IMR-90 (cell line): ENCODE data around the gene METTL24. TPM values are rescaled to one million over a fixed set of nuclear protein-coding genes. Genes with fewer than 3 reads are reported as not detected.

ENCODE experiments used
- ATAC-seq: fragments of 200-7000 bp; cut with Tn5 transposase; 2 replicates; pipeline ENCODE4 v1.9.1; 2020; ENCODE audit warnings: low read depth, mild to moderate bottlenecking, moderate library complexity
- BruUV-seq: library from RNA; stranded (reverse); fragments of 400-500 nt; replicated peaks from 2 replicates; lab custom pipeline; 2021; lab: Mats Ljungman, UMichigan
- CTCF ChIA-PET: fragments of 300-600 bp; formaldehyde crosslinking; extraction: SDS; loops from one replicate; lab custom pipeline; 2021; ENCODE audit warnings: antibody characterized with exemption; lab: Yijun Ruan, JAX
- POLR2A ChIA-PET: fragments of 300-600 bp; sonication (Branson Sonifier 250); formaldehyde crosslinking; loops from one replicate; lab custom pipeline; 2022; ENCODE audit warnings: antibody characterized with exemption; ENCODE audit not compliant: unreplicated experiment; lab: Charles Lee
- DNase-seq: peaks from one replicate; pipeline ENCODE4 v3.0.0; 2013
- H2AFZ ChIP-seq: replicated peaks from 2 replicates; pipeline ENCODE3; 2013; ENCODE audit warnings: low read length, mild to moderate bottlenecking; ENCODE audit not compliant: poor library complexity
- H2AK5ac ChIP-seq: 2 replicates; pipeline ENCODE4 v1.6.1; 2013; ENCODE audit warnings: low read depth, low read length, inconsistent platforms
- H2AK9ac ChIP-seq: replicated peaks from 2 replicates; pipeline ENCODE3; 2013; ENCODE audit warnings: mild to moderate bottlenecking, low read depth, low read length, moderate library complexity; ENCODE audit not compliant: poor library complexity
- H2BK120ac ChIP-seq: 2 replicates; pipeline ENCODE4 v1.6.1; 2013; ENCODE audit warnings: low read depth, low read length, inconsistent platforms
- H2BK15ac ChIP-seq: 3 replicates; pipeline ENCODE4 v1.6.1; 2013; ENCODE audit warnings: low read depth, low read length, inconsistent platforms
- H2BK20ac ChIP-seq: 2 replicates; pipeline ENCODE4 v1.6.1; 2013; ENCODE audit warnings: low read depth, mild to moderate bottlenecking, inconsistent platforms, low read length, moderate library complexity
- H2BK5ac ChIP-seq: 2 replicates; pipeline ENCODE4 v1.6.1; 2013; ENCODE audit warnings: mild to moderate bottlenecking, low read depth, low read length, inconsistent platforms; ENCODE audit not compliant: poor library complexity, severe bottlenecking
- H3K14ac ChIP-seq: replicated peaks from 2 replicates; pipeline ENCODE4 v1.6.1; 2013; ENCODE audit warnings: low read depth, low read length, inconsistent platforms
- H3K18ac ChIP-seq: 2 replicates; pipeline ENCODE4 v1.6.1; 2013; ENCODE audit warnings: low read depth, low read length, control low read depth
- H3K23ac ChIP-seq: 2 replicates; pipeline ENCODE4 v1.6.1; 2013; ENCODE audit warnings: low read depth, low read length, inconsistent platforms
- H3K27ac ChIP-seq: 2 replicates; pipeline ENCODE4 v1.5.1; 2013; ENCODE audit warnings: mild to moderate bottlenecking, control low read depth, low read length; ENCODE audit not compliant: insufficient read depth
- H3K27me3 ChIP-seq: 2 replicates; pipeline ENCODE4 v1.6.1; 2013; ENCODE audit warnings: low read length; ENCODE audit not compliant: control insufficient read depth, insufficient read depth
- H3K36me3 ChIP-seq: 2 replicates; pipeline ENCODE4 v1.6.1; 2013; ENCODE audit warnings: low read length, mixed read lengths; ENCODE audit not compliant: control insufficient read depth, insufficient read depth
- H3K4ac ChIP-seq: 2 replicates; pipeline ENCODE4 v1.6.1; 2013; ENCODE audit warnings: low read depth, low read length, inconsistent platforms
- H3K4me1 ChIP-seq: 2 replicates; pipeline ENCODE4 v1.6.1; 2013; ENCODE audit warnings: low read length, mixed read lengths; ENCODE audit not compliant: control insufficient read depth, insufficient read depth
- H3K4me2 ChIP-seq: 2 replicates; pipeline ENCODE4 v1.6.1; 2013; ENCODE audit warnings: low read depth, mild to moderate bottlenecking, control low read depth, low read length, moderate library complexity
- H3K4me3 ChIP-seq: 2 replicates; pipeline ENCODE4 v1.5.1; 2013; ENCODE audit warnings: low read depth, mild to moderate bottlenecking, control low read depth, low read length, moderate library complexity; ENCODE audit not compliant: insufficient read depth
- H3K56ac ChIP-seq: 2 replicates; pipeline ENCODE4 v1.6.1; 2013; ENCODE audit warnings: low read length, inconsistent platforms; ENCODE audit not compliant: insufficient read depth; ENCODE audit errors: extremely low read depth
- H3K79me1 ChIP-seq, 2 experiments: 2 replicates each; pipeline ENCODE4 v1.6.1; 2013; ENCODE audit warnings: low read length in 2 of 2, inconsistent platforms in 1 of 2, low read depth in 1 of 2
- H3K9ac ChIP-seq: 2 replicates; pipeline ENCODE4 v1.6.1; 2013; ENCODE audit warnings: low read depth, low read length, control low read depth
- H3K9me1 ChIP-seq: 2 replicates; pipeline ENCODE4 v1.6.1; 2013; ENCODE audit warnings: low read length, inconsistent platforms; ENCODE audit not compliant: insufficient read depth
- H3K9me3 ChIP-seq: 2 replicates; pipeline ENCODE4 v1.6.1; 2013; ENCODE audit warnings: low read length; ENCODE audit not compliant: control insufficient read depth, insufficient read depth
- H4K20me1 ChIP-seq: 2 replicates; pipeline ENCODE4 v1.6.1; 2013; ENCODE audit warnings: low read length, inconsistent platforms; ENCODE audit not compliant: insufficient read depth
- H4K5ac ChIP-seq: 2 replicates; pipeline ENCODE4 v1.6.1; 2013; ENCODE audit warnings: mild to moderate bottlenecking, low read depth, low read length, control low read depth
- H4K8ac ChIP-seq, 2 experiments: 2 replicates each; pipeline ENCODE4 v1.6.1; 2013; ENCODE audit warnings: low read depth in 2 of 2, low read length in 2 of 2, control low read depth in 1 of 2, inconsistent platforms in 1 of 2
- H4K91ac ChIP-seq: 2 replicates; pipeline ENCODE4 v1.6.1; 2013; ENCODE audit warnings: low read depth, low read length, inconsistent platforms; ENCODE audit not compliant: insufficient read depth
- BHLHE40 ChIP-seq: fragments of 150-350 bp; IDR thresholded peaks from 2 replicates; pipeline ENCODE4 v1.6.1; 2016; ENCODE audit warnings: mild to moderate bottlenecking, low read depth, low read length
- CEBPB ChIP-seq: IDR thresholded peaks from 2 replicates; pipeline ENCODE4 v1.6.1; 2012; ENCODE audit warnings: low read depth, low read length, improper control_type of control experiment
- CHD1 ChIP-seq: IDR thresholded peaks from 2 replicates; pipeline ENCODE4 v1.6.1; 2012; ENCODE audit warnings: low read depth, low read length, improper control_type of control experiment
- FOS ChIP-seq: fragments of 150-350 bp; IDR thresholded peaks from 2 replicates; pipeline ENCODE4 v1.6.1; 2016; ENCODE audit warnings: low read depth, low read length
- MAFK ChIP-seq: IDR thresholded peaks from 2 replicates; pipeline ENCODE4 v1.6.1; 2012; ENCODE audit warnings: low read depth, low read length, improper control_type of control experiment
- MAZ ChIP-seq: IDR thresholded peaks from 2 replicates; pipeline ENCODE4 v1.6.1; 2012; ENCODE audit warnings: low read depth, mild to moderate bottlenecking, low read length, improper control_type of control experiment, moderate library complexity, borderline replicate concordance
- MXI1 ChIP-seq: IDR thresholded peaks from 2 replicates; pipeline ENCODE4 v1.6.1; 2012; ENCODE audit warnings: low read depth, mild to moderate bottlenecking, low read length, moderate library complexity, borderline replicate concordance
- NFE2L2 ChIP-seq: fragments of 150-350 bp; IDR thresholded peaks from 2 replicates; pipeline ENCODE4 v1.6.1; 2016; ENCODE audit warnings: low read depth, mild to moderate bottlenecking, low read length
- POLR2A ChIP-seq: IDR thresholded peaks from 2 replicates; pipeline ENCODE4 v1.6.1; 2012; ENCODE audit warnings: mild to moderate bottlenecking, low read depth, low read length
- RAD21 ChIP-seq: IDR thresholded peaks from 2 replicates; pipeline ENCODE4 v1.6.1; 2012; ENCODE audit warnings: low read length, improper control_type of control experiment
- RCOR1 ChIP-seq: IDR thresholded peaks from 2 replicates; pipeline ENCODE4 v1.6.1; 2012; ENCODE audit warnings: mild to moderate bottlenecking, low read length, improper control_type of control experiment; ENCODE audit not compliant: insufficient replicate concordance
- RFX5 ChIP-seq: IDR thresholded peaks from 2 replicates; pipeline ENCODE4 v1.8.0; 2012; ENCODE audit warnings: low read depth, mild to moderate bottlenecking, low read length, moderate library complexity
- SMC3 ChIP-seq: fragments of 150-350 bp; IDR thresholded peaks from 2 replicates; pipeline ENCODE4 v1.6.1; 2016; ENCODE audit warnings: low read depth, mild to moderate bottlenecking, antibody characterized with exemption, low read length, moderate library complexity
- WGBS, 2 experiments: methylation state at CpG; one replicate each; pipeline versions ENCODE4 v1.1.5 to v1.1.7; 2013; ENCODE audit warnings: missing lambda C conversion rate in 2 of 2; ENCODE audit not compliant: insufficient read length in 1 of 2; ENCODE audit errors: extremely low coverage in 2 of 2; 5-methylcytosine and 5-hydroxymethylcytosine counted together
- dilution Hi-C: fragments of 300-500 bp; cut with HindIII; formaldehyde crosslinking; loops from one replicate; pipeline ENCODE4 v1.14.3; 2018; ENCODE audit warnings: low sequenced_read_pairs; ENCODE audit not compliant: unreplicated experiment
- in situ Hi-C: fragments of 300-500 bp; cut with MboI; formaldehyde crosslinking; loops from 3 replicates; pipeline ENCODE4 v1.14.3; 2019; ENCODE audit warnings: low sequenced_read_pairs, inconsistent platforms, mixed read lengths
- intact Hi-C: fragments of 100-400 bp; cut with micrococcal nuclease; formaldehyde crosslinking; loops from 2 replicates; pipeline ENCODE4 v1.10.0; 2022
- polyA plus RNA-seq, 3 experiments: library from polyadenylated mRNA; depleted of rRNA; stranded (reverse); fragments of >200 nt; gene quantifications; 2 replicates each; pipeline ENCODE4 v1.2.3, GENCODE V29; 2012; ENCODE audit warnings: low replicate concordance in 1 of 3
- total RNA-seq: library from RNA; depleted of rRNA; stranded (reverse); fragments of >200 nt; gene quantifications from 2 replicates; pipeline ENCODE4 v1.2.3, GENCODE V29; 2012
- TF ChIP-seq, protein P1 (sequence below): conservative IDR thresholded peaks from 2 replicates; pipeline ENCODE4 v1.5.1; 2012; ENCODE audit warnings: mild to moderate bottlenecking, low read depth, low read length, improper control_type of control experiment
- TF ChIP-seq, protein P2 (sequence below): fragments of 150-350 bp; IDR thresholded peaks from 2 replicates; pipeline ENCODE4 v1.6.1; 2017; ENCODE audit warnings: mild to moderate bottlenecking, antibody characterized with exemption, low read length, low read depth
- TF ChIP-seq, protein P3 (sequence below): fragments of 150-350 bp; IDR thresholded peaks from 2 replicates; pipeline ENCODE4 v1.6.1; 2016; ENCODE audit warnings: low read depth, mild to moderate bottlenecking, low read length, moderate library complexity, borderline replicate concordance

Gene METTL24
- total and polyA plus RNA-seq, 2 of the 4 experiments (the other 2 are of a cell fraction) = not detected

DNA sequence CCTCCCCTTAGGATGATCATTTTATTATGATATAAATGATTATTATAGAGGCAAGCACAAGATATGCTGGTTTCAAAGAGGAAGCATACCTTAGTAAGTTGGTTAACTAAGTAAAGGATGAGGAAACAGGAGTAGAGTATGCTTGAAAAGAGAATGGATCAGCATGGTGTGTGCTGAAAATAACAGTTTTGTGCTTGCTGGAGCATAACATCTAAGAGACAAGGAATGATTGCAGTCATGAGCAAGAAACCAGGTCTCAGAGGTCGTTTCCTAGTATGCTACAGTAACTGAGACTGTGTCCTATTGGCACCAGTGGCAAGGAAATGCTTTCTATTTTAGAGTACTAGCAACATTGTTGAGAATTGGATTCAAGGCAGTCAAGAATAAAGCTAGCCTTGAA lies 143.8 kb downstream of the METTL24 start:
- Histone ChIP-seq H4K8ac (no peak overlapping the region), H2BK20ac (no peak overlapping the region), H2BK120ac (no peak overlapping the region), H4K20me1 (no peaks in the 10 kb centered on the region), H2BK15ac (no peak overlapping the region), H3K23ac (no peak overlapping the region), H3K18ac (no peak overlapping the region), H3K36me3 (peaks cover 17% of the 10 kb centered on the region), H3K9me1 (peaks cover 4% of the 10 kb centered on the region; the same call in 1 of the 2 replicates), H3K9me3 (no peaks in the 10 kb centered on the region), H2BK5ac (no peak overlapping the region), H4K5ac (no peak overlapping the region), H2AK9ac (no peak overlapping the region), H2AFZ (no peak overlapping the region), H3K4me2 (no peak overlapping the region), H4K91ac (no peak overlapping the region), H3K9ac (no peak overlapping the region), H3K79me1 (no peaks in the 10 kb centered on the region), H3K4me3 (no peak overlapping the region), H2AK5ac (no peak overlapping the region), H3K4me1 (peaks cover 2% of the 10 kb centered on the region; the same call in 1 of the 2 replicates), H3K4ac (no peak overlapping the region), H3K56ac (no peak overlapping the region), H3K14ac (no peak overlapping the region), H3K27ac (no peak overlapping the region), H3K27me3 (no peaks in the 10 kb centered on the region)
- BruUV-seq = no TSS peak
- intact Hi-C loops = no loop called here
- CTCF ChIA-PET = no interaction called here
- no peak for ATAC-seq
- in situ Hi-C loops = no loop called here
- 80% methylated on average over 1 of the region's 1 CpG; no CpG with 5 or more reads in 1 of the 2 experiments for WGBS, 2 experiments
- DNase-seq = no peak
- POLR2A ChIA-PET = no interaction called here
- TF ChIP-seq SMC3 = no peak
- TF ChIP-seq MAFK = no peak
- TF ChIP-seq CHD1 = no peak
- no peak for TF ChIP-seq FOS
- TF ChIP-seq, protein P1, sequence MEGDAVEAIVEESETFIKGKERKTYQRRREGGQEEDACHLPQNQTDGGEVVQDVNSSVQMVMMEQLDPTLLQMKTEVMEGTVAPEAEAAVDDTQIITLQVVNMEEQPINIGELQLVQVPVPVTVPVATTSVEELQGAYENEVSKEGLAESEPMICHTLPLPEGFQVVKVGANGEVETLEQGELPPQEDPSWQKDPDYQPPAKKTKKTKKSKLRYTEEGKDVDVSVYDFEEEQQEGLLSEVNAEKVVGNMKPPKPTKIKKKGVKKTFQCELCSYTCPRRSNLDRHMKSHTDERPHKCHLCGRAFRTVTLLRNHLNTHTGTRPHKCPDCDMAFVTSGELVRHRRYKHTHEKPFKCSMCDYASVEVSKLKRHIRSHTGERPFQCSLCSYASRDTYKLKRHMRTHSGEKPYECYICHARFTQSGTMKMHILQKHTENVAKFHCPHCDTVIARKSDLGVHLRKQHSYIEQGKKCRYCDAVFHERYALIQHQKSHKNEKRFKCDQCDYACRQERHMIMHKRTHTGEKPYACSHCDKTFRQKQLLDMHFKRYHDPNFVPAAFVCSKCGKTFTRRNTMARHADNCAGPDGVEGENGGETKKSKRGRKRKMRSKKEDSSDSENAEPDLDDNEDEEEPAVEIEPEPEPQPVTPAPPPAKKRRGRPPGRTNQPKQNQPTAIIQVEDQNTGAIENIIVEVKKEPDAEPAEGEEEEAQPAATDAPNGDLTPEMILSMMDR = no peak
- TF ChIP-seq, protein P2, sequence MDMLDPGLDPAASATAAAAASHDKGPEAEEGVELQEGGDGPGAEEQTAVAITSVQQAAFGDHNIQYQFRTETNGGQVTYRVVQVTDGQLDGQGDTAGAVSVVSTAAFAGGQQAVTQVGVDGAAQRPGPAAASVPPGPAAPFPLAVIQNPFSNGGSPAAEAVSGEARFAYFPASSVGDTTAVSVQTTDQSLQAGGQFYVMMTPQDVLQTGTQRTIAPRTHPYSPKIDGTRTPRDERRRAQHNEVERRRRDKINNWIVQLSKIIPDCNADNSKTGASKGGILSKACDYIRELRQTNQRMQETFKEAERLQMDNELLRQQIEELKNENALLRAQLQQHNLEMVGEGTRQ = no peak
- TF ChIP-seq, protein P3, sequence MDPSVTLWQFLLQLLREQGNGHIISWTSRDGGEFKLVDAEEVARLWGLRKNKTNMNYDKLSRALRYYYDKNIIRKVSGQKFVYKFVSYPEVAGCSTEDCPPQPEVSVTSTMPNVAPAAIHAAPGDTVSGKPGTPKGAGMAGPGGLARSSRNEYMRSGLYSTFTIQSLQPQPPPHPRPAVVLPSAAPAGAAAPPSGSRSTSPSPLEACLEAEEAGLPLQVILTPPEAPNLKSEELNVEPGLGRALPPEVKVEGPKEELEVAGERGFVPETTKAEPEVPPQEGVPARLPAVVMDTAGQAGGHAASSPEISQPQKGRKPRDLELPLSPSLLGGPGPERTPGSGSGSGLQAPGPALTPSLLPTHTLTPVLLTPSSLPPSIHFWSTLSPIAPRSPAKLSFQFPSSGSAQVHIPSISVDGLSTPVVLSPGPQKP = no peak
- no peak for TF ChIP-seq RAD21
- no peak for TF ChIP-seq NFE2L2
- TF ChIP-seq CEBPB = no peak
- no peak for TF ChIP-seq RCOR1
- no peak for TF ChIP-seq BHLHE40
- no peak for TF ChIP-seq MXI1
- TF ChIP-seq RFX5 = no peak
- no peak for TF ChIP-seq MAZ
- TF ChIP-seq POLR2A = no peak
- dilution Hi-C loops = no loop called here
